GM19035 (cell line): Measurements from ENCODE around the gene PFKM.

Source experiments
- ATAC-seq: cut with Tn5 transposase; IDR thresholded peaks from one replicate; pipeline ENCODE4 v1.9.1; 2021; ENCODE audit not compliant: unreplicated experiment

Gene PFKM

GRCh38 chr12:48184549-48184922 lies 65.4 kb downstream of the PFKM start:
- no peak for ATAC-seq

GRCh38 chr12:48185181-48185919 lies 66.2 kb downstream of the PFKM start:
- ATAC-seq: no peak

- no peak for ATAC-seq
Observed at GRCh38 chr12:48187916-48188695, 68.9 kb downstream of the PFKM start.

GRCh38 chr12:48189331-48190125 lies 70.4 kb downstream of the PFKM start:
- peak; percentile 72 for ATAC-seq

GRCh38 chr12:48191096-48191495 lies 71.9 kb downstream of the PFKM start:
- no peak for ATAC-seq

DNA sequence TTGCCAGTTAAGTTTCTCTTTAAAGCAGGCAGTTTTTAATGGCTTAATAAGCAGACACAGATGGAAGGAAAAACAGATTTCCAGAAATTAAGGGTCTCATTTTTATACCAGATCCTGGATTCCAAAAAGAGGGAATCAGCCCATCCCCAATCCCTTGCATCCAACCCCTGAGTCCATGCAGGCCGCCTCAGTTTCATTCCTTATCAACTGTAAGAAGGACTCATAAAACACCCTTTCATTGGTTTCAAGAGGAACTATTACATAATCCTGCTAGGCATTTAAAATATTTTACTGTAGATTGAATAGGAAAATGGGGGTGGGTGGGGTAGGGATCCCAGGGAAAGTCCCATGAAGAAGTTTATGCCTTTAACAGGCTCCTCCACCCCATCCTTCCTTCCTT lies 73.7 kb downstream of the PFKM start:
- no peak for ATAC-seq

- no peak for ATAC-seq
Observed at GRCh38 chr12:48193623-48194022, 74.5 kb downstream of the PFKM start.

- no peak for ATAC-seq
Observed at GRCh38 chr12:48194799-48195201, 75.6 kb downstream of the PFKM start.
